PC-9 (cell line): ENCODE results near the gene CDKN1B.

Source experiments
- CTCF ChIP-seq: fragments of 200-600 bp; sonication (generic); conservative IDR thresholded peaks from 2 replicates; pipeline ENCODE4 v1.6.1; 2017; ENCODE audit warnings: mixed run types, antibody characterized with exemption, mild to moderate bottlenecking, moderate library complexity
- EZH2 ChIP-seq: fragments of 200-600 bp; sonication (generic); IDR thresholded peaks from 2 replicates; pipeline ENCODE4 v1.8.0; 2017; ENCODE audit warnings: antibody characterized with exemption, low read depth

- TF ChIP-seq CTCF = no peak
- no peak for TF ChIP-seq EZH2
Measured at GRCh38 chr12:12717586-12718380, 615 bp downstream of the CDKN1B start.
